Measurements from ENCODE around the gene GOLGA5. TPM values are rescaled to one million over a fixed set of nuclear protein-coding genes. Genes with fewer than 3 reads are reported as not detected.

GOLGA5 gene
- total and polyA plus RNA-seq, 2 donors (not counting 3 experiments of a cell fraction or from before 2014, with no cell fraction given) = 16.3 to 28.9 TPM

DNA sequence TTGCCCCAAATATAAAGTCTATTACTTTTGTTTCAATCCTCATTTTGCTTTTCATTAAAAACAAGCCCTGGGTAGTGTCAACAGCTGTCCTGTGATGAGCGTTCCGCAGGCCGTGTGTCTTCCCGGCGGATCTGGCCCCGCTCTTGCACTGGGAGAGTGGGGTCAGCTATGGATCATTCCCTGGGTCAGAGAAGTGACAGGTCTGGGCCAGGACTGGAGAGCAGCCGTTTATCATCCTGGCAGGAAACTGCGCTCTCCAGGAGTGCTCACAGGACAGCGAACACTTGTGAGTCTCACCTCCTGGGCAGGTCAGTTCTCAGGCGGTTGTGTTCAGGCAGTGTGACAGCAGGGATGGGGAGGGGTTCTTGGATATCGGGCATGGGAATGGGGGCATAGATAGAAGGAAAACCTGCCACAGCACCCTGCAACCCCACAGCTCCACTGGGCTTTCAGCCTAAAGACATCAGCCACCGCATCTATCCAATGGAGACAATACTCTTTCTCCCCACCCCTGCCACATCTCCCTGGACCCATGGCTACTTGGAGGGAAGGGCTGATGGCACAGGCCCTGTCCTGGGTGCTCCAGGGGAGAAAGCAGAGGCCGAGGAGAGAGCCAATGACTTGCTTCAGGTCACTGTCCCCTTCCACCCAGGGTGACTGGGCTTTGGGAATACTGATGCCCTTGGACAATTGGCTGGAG lies 81.0 kb downstream of the GOLGA5 start:
- no peaks in the 10 kb centered on the region for H4K20me1 ChIP-seq (replicated peaks; ENCODE audit: control insufficient read depth, extremely low read depth, insufficient read depth, low read length)
- H3K36me3 ChIP-seq (ENCODE audit: control insufficient read depth in 2 of 2, extremely low read depth in 1 of 2, insufficient read depth in 2 of 2, low read length in 2 of 2) = no peaks in the 10 kb centered on the region
- no peak overlapping the region for H3K9ac ChIP-seq (replicated peaks; ENCODE audit: extremely low read depth, insufficient read depth, low read length)
- no peak overlapping the region for H2AFZ ChIP-seq (ENCODE audit: low read depth, low read length)
- intact Hi-C loops (cut with micrococcal nuclease) (no loop called here), dilution Hi-C loops (cut with MboI; ENCODE audit: extremely low pct_ligation_motif_present, low sequenced_read_pairs) (no loop called here)
- FAIRE-seq (no peak), DNase-seq (ENCODE audit: low read depth, low spot score) (no peak)
- H3K4me3 ChIP-seq (replicated peaks in 1 of 3; ENCODE audit: insufficient read depth in 1 of 3, low read depth in 1 of 3, low read length in 3 of 3) = no peak overlapping the region
- BruUV-seq (replicated peaks) = no TSS peak
- no peaks in the 10 kb centered on the region for H3K9me1 ChIP-seq (replicated peaks; ENCODE audit: control insufficient read depth, extremely low read depth, insufficient read depth, low read length)
- ChIA-PET CTCF (no interaction called here), POLR2A (no interaction called here)
- TF ChIP-seq, protein P1, sequence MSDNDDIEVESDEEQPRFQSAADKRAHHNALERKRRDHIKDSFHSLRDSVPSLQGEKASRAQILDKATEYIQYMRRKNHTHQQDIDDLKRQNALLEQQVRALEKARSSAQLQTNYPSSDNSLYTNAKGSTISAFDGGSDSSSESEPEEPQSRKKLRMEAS (IDR thresholded peaks at IDR 0.05; ENCODE audit: insufficient read depth, insufficient read length) = no peak
- TF ChIP-seq EZH2 (IDR thresholded peaks at IDR 0.05; ENCODE audit: borderline replicate concordance, low read depth, low read length, severe bottlenecking) (no peak), MYC (IDR thresholded peaks at IDR 0.05; ENCODE audit: low read depth, low read length) (no peak), FOS (IDR thresholded peaks at IDR 0.05; ENCODE audit: borderline replicate concordance, insufficient read depth, low read length) (no peak), POLR2AphosphoS5 (IDR thresholded peaks at IDR 0.05; ENCODE audit: insufficient read depth, low read depth, low read length) (no peak), GATA2 (IDR thresholded peaks at IDR 0.05; ENCODE audit: insufficient read depth, insufficient read length, low read depth, low read length) (no peak), POLR2A (IDR thresholded peaks at IDR 0.05; ENCODE audit: low read depth, low read length) (no peak), JUN (IDR thresholded peaks at IDR 0.05; ENCODE audit: borderline replicate concordance, insufficient read depth, insufficient read length, low read depth) (no peak)
- TF ChIP-seq, protein P2, sequence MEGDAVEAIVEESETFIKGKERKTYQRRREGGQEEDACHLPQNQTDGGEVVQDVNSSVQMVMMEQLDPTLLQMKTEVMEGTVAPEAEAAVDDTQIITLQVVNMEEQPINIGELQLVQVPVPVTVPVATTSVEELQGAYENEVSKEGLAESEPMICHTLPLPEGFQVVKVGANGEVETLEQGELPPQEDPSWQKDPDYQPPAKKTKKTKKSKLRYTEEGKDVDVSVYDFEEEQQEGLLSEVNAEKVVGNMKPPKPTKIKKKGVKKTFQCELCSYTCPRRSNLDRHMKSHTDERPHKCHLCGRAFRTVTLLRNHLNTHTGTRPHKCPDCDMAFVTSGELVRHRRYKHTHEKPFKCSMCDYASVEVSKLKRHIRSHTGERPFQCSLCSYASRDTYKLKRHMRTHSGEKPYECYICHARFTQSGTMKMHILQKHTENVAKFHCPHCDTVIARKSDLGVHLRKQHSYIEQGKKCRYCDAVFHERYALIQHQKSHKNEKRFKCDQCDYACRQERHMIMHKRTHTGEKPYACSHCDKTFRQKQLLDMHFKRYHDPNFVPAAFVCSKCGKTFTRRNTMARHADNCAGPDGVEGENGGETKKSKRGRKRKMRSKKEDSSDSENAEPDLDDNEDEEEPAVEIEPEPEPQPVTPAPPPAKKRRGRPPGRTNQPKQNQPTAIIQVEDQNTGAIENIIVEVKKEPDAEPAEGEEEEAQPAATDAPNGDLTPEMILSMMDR (IDR thresholded peaks at IDR 0.05; ENCODE audit: extremely low read depth in 1 of 2, insufficient read depth in 1 of 2, low read depth in 1 of 2, low read length in 2 of 2) = no peak
- H3K27me3 ChIP-seq (ENCODE audit: control insufficient read depth in 2 of 2, insufficient read depth in 2 of 2, low read length in 2 of 2) = peaks cover 0 to 2% of the 10 kb centered on the region in 2 experiments
- no peaks in the 10 kb centered on the region for H3K79me2 ChIP-seq (ENCODE audit: control insufficient read depth, insufficient read depth, low read length)
- no peak overlapping the region for H3K4me2 ChIP-seq (ENCODE audit: insufficient read depth, low read length)
- H3K9me3 ChIP-seq (replicated peaks; ENCODE audit: control insufficient read depth, insufficient read depth, low read length) = no peaks in the 10 kb centered on the region
- H3K27ac ChIP-seq (ENCODE audit: insufficient read depth, low read depth, low read length) = no peak overlapping the region
- no peaks in the 10 kb centered on the region for H3K4me1 ChIP-seq (ENCODE audit: control insufficient read depth, extremely low read depth, insufficient read depth, low read length)

Data from endothelial cell of umbilical vein (primary cell).